Spleen (tissue), 11 donors: Measurements from ENCODE around the gene LRP1. TPM values are rescaled to one million over a fixed set of nuclear protein-coding genes. Genes with fewer than 3 reads are reported as not detected.

Source experiments
- DNase-seq: peaks from one replicate; pipeline ENCODE4 v3.0.0-alpha.2; 2020
- H3K27ac ChIP-seq, 8 donors: fragments of 200-600 bp; sonication (generic) in 7 of 8; 1 replicate in 4 of 8; 2 replicates in 4 of 8; pipeline versions ENCODE4 v1.5.0 to v1.8.0; 2016 to 2021; ENCODE audit warnings: inconsistent platforms in 4 of 8, mild to moderate bottlenecking in 4 of 8, moderate library complexity in 1 of 8
- H3K27me3 ChIP-seq, 7 donors: fragments of 200-600 bp; sonication (generic) in 6 of 7; replicated peaks in 1 of 7; 1 replicate in 4 of 7; 2 replicates in 3 of 7; pipeline versions ENCODE4 v1.5.0 to v1.8.0; 2016 to 2021; ENCODE audit warnings: inconsistent platforms in 3 of 7, mild to moderate bottlenecking in 1 of 7
- H3K36me3 ChIP-seq, 6 donors: fragments of 200-600 bp; sonication (generic) in 5 of 6; 1 replicate in 4 of 6; 2 replicates in 2 of 6; pipeline versions ENCODE4 v1.5.0 to v1.8.0; 2016 to 2021; ENCODE audit warnings: inconsistent platforms in 2 of 6
- H3K4me1 ChIP-seq, 6 donors: fragments of 200-600 bp; sonication (generic) in 5 of 6; 1 replicate in 3 of 6; 2 replicates in 3 of 6; pipeline versions ENCODE4 v1.5.0 to v1.8.0; 2016 to 2021; ENCODE audit warnings: inconsistent platforms in 3 of 6
- H3K4me3 ChIP-seq, 8 donors: fragments of 200-600 bp; sonication (generic) in 7 of 8; 1 replicate in 4 of 8; 2 replicates in 4 of 8; pipeline versions ENCODE4 v1.5.0 to v1.8.0; 2016 to 2021; ENCODE audit warnings: inconsistent platforms in 4 of 8, mild to moderate bottlenecking in 4 of 8, moderate library complexity in 2 of 8
- H3K9me3 ChIP-seq, 8 donors: fragments of 200-600 bp; sonication (generic) in 7 of 8; 1 replicate in 4 of 8; 2 replicates in 4 of 8; pipeline versions ENCODE4 v1.5.0 to v1.8.0; 2016 to 2021; ENCODE audit warnings: inconsistent platforms in 4 of 8
- CTCF ChIP-seq, 11 experiments: fragments of 200-600 bp in 7 of 11; fragments of 450-650 bp in 4 of 11; sonication (generic) in 4 of 11; IDR thresholded peaks in 8 of 11; conservative IDR thresholded peaks in 3 of 11; 1 replicate in 7 of 11; 2 replicates in 4 of 11; pipeline versions ENCODE4 v1.4.0 to v1.8.0; 2016 to 2021; ENCODE audit warnings: antibody characterized with exemption in 11 of 11, inconsistent platforms in 4 of 11, mild to moderate bottlenecking in 1 of 11
- POLR2A ChIP-seq, 3 donors: fragments of 450-650 bp; IDR thresholded peaks; one replicate each; pipeline ENCODE4 v1.5.1; 2017; ENCODE audit warnings: antibody characterized with exemption in 3 of 3, mild to moderate bottlenecking in 1 of 3
- POLR2AphosphoS5 ChIP-seq, 3 donors: sonication (generic); formaldehyde crosslinking; IDR thresholded peaks; one replicate each; pipeline ENCODE4 v1.5.1; 2017; ENCODE audit warnings: antibody characterized with exemption in 3 of 3
- WGBS, 5 donors: extraction: QIAGEN DNeasy Blood & Tissue Kit in 3 of 5; methylation state at CpG; one replicate each; pipeline versions ENCODE4 v1.1.5 to v1.1.7; 2013 to 2018; 5-methylcytosine and 5-hydroxymethylcytosine counted together
- intact Hi-C: fragments of 100-400 bp; cut with DNase I; formaldehyde crosslinking; loops from one replicate; pipeline ENCODE4 v1.15.0; 2023; ENCODE audit warnings: low total_unique reads
- polyA plus RNA-seq, 3 donors: library from polyadenylated mRNA; stranded (reverse); fragments of 200-250 nt; gene quantifications; one replicate each; pipeline ENCODE4 v1.2.1, GENCODE V29; 2013
- total RNA-seq, 7 donors: library from RNA; depleted of rRNA in 3 of 7; stranded (reverse); fragments of >200 nt in 3 of 7; fragmentation: NEBNext Ultra II Directional in 4 of 7; extraction: Animal tissue kit (Norgen Biotek cat#: 25700) in 4 of 7; gene quantifications; one replicate each; pipeline versions ENCODE4 v1.1.0 to v1.2.1, GENCODE V29; 2016 to 2021
- donor health status: healthy with polysubstance abuse.
- donor health status: DM: no; HTN: no; CAD: no; lungs with moderate emphysema.
- donor health status: DM: no; HTN: no; CAD: no.
- donor health status: Bipolar disorder and iron deficiency.
- donor health status: healthy.
- donor health status: DM: no; HTN: no; CAD: no.
- donor health status: DM: yes; HTN: yes; CAD: no.

LRP1 gene
- total and polyA plus RNA-seq, 10 donors, result 8.9 to 216 (median 159) TPM

GRCh38 chr12:57148469-57149244 is 20.4 kb downstream of the LRP1 start:
- no peak for DNase-seq
- TF ChIP-seq POLR2A (IDR thresholded peaks at IDR 0.05), result no peak
- peak; percentile 6 to 43 (median 12) for TF ChIP-seq POLR2AphosphoS5 (IDR thresholded peaks at IDR 0.05)
- Histone ChIP-seq H3K36me3 (peaks cover 0 to 44% (median 0%) of the 10 kb centered on the region in 6 donors), H3K4me1 (peaks cover 31 to 90% (median 67%) of the 10 kb centered on the region in 6 donors), H3K9me3 (no peaks in the 10 kb centered on the region), H3K27me3 (no peaks in the 10 kb centered on the region), H3K27ac (peak overlapping the region in 7 of 8 donors; percentile 61 to 82 (median 76)), H3K4me3 (no peak overlapping the region)
- WGBS, 5 donors, result 43 to 72% (median 60%) methylated on average over 4 of the region's 4 CpGs
- intact Hi-C loops, result no loop called here

- Histone ChIP-seq H3K9me3 (no peaks in the 10 kb centered on the region), H3K4me1 (peaks cover 31 to 97% (median 72%) of the 10 kb centered on the region in 6 donors), H3K27ac (peak overlapping the region; percentile 13 to 82 (median 76)), H3K4me3 (no peak overlapping the region), H3K27me3 (peaks cover 0 to 6% (median 0%) of the 10 kb centered on the region in 7 donors), H3K36me3 (peaks cover 0 to 40% (median 0%) of the 10 kb centered on the region in 6 donors)
- TF ChIP-seq POLR2A (IDR thresholded peaks at IDR 0.05) (no peak), POLR2AphosphoS5 (IDR thresholded peaks at IDR 0.05) (peak in 2 of 3 donors; percentile 20 to 28), CTCF (IDR thresholded peaks at IDR 0.05 in 8 of 11, conservative IDR thresholded peaks at IDR 0.05 in 3 of 11) (no peak)
- 48 to 62% (median 59%) methylated on average over 13 of the region's 13 CpGs for WGBS, 5 donors
- no peak for DNase-seq
- intact Hi-C loops, result no loop called here
Observed at GRCh38 chr12:57149245-57149900, 21.1 kb downstream of the LRP1 start.

- TF ChIP-seq POLR2A (IDR thresholded peaks at IDR 0.05) (no peak), POLR2AphosphoS5 (IDR thresholded peaks at IDR 0.05) (no peak), CTCF (IDR thresholded peaks at IDR 0.05 in 8 of 11, conservative IDR thresholded peaks at IDR 0.05 in 3 of 11) (no peak)
- intact Hi-C loops, result no loop called here
- peaks cover 31 to 100% (median 78%) of the 10 kb centered on the region in 6 donors for H3K4me1 ChIP-seq
- peaks cover 0 to 38% (median 0%) of the 10 kb centered on the region in 6 donors for H3K36me3 ChIP-seq
- no peak overlapping the region for H3K4me3 ChIP-seq
- H3K27ac ChIP-seq, result peak overlapping the region in 7 of 8 donors; percentile 29 to 82 (median 76)
- WGBS, 5 donors, result 80 to 93% (median 81%) methylated on average over 6 of the region's 6 CpGs
- H3K27me3 ChIP-seq, result peaks cover 0 to 6% (median 0%) of the 10 kb centered on the region in 7 donors
- no peak for DNase-seq
- H3K9me3 ChIP-seq, result no peaks in the 10 kb centered on the region
Observed at GRCh38 chr12:57150400-57151000, 22.2 kb downstream of the LRP1 start.

- Histone ChIP-seq H3K27ac (peak overlapping the region in 7 of 8 donors; percentile 22 to 81 (median 59)), H3K27me3 (peaks cover 0 to 14% (median 0%) of the 10 kb centered on the region in 7 donors), H3K4me1 (peaks cover 28 to 100% (median 72%) of the 10 kb centered on the region in 6 donors), H3K36me3 (peaks cover 0 to 39% (median 0%) of the 10 kb centered on the region in 6 donors), H3K4me3 (no peak overlapping the region), H3K9me3 (no peaks in the 10 kb centered on the region)
- TF ChIP-seq CTCF (IDR thresholded peaks at IDR 0.05 in 8 of 11, conservative IDR thresholded peaks at IDR 0.05 in 3 of 11) (no peak), POLR2AphosphoS5 (IDR thresholded peaks at IDR 0.05) (no peak), POLR2A (IDR thresholded peaks at IDR 0.05) (no peak)
- intact Hi-C loops, result no loop called here
- 64 to 90% (median 75%) methylated on average over 17 of the region's 17 CpGs for WGBS, 5 donors
- no peak for DNase-seq
Observed at GRCh38 chr12:57151741-57152630, 23.7 kb downstream of the LRP1 start.
